Neural cell (in vitro differentiated cells): ENCODE measurements around the gene UBALD1.

ENCODE experiments used
- RAD21 ChIP-seq: fragments of 450-650 bp; conservative IDR thresholded peaks from 2 replicates; pipeline ENCODE4 v1.6.1; 2014; ENCODE audit warnings: antibody characterized with exemption, mild to moderate bottlenecking, moderate library complexity
- TF ChIP-seq, protein P1 (sequence below): fragments of 450-650 bp; IDR thresholded peaks from 2 replicates; pipeline ENCODE4 v1.5.1; 2014; ENCODE audit warnings: antibody characterized with exemption, mild to moderate bottlenecking, moderate library complexity; ENCODE audit not compliant: poor library complexity, severe bottlenecking

DNA sequence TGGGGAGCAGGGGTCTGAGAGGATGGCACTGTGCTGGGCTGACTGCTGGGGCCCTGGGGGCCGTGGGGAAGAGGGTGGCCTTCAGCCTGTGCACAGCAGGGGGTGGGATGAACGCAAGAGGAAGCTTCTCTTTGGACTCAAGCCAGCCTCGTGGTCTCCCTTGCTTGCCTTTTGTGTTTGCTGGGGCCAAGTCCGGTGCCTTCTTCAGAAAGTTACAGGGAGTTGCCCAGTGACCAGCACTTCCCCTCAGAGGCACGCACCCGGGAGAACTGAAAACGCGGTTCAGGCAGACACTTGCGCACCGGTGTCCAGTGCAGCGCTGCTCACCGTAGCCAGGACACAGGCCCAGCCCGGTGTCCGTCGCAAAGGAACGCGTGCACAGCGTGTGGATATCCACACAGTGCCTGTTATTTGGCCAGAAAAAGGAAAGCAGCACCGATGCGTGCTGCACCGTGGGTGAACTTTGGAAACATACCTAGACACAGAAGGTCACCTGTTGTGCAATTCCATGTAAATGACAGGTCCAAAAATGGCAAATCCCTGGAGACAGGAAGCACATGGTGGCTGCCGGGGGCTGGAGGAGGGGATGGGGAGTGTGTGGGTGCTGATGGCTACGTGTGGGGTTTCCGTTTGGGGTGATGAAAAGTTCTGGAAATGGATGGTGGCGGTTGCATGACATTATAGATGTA lies 49.2 kb upstream of the UBALD1 start:
- TF ChIP-seq, protein P1, sequence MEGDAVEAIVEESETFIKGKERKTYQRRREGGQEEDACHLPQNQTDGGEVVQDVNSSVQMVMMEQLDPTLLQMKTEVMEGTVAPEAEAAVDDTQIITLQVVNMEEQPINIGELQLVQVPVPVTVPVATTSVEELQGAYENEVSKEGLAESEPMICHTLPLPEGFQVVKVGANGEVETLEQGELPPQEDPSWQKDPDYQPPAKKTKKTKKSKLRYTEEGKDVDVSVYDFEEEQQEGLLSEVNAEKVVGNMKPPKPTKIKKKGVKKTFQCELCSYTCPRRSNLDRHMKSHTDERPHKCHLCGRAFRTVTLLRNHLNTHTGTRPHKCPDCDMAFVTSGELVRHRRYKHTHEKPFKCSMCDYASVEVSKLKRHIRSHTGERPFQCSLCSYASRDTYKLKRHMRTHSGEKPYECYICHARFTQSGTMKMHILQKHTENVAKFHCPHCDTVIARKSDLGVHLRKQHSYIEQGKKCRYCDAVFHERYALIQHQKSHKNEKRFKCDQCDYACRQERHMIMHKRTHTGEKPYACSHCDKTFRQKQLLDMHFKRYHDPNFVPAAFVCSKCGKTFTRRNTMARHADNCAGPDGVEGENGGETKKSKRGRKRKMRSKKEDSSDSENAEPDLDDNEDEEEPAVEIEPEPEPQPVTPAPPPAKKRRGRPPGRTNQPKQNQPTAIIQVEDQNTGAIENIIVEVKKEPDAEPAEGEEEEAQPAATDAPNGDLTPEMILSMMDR: no peak
- TF ChIP-seq RAD21: no peak
